Aorta (tissue), 5 donors: Measurements from ENCODE around the gene KIAA1958. TPM values are rescaled to one million over a fixed set of nuclear protein-coding genes. Genes with fewer than 3 reads are reported as not detected.
"Not testable (repeated sequence)": the region's sequence is repeated elsewhere in the genome, so short reads cannot be mapped to it uniquely, and the experiment has no call there.

ENCODE experiments used
- ATAC-seq: fragments of 200-7000 bp; cut with Tn5 transposase; one replicate; pipeline ENCODE4 v1.9.1; 2022; ENCODE audit warnings: moderate library complexity; ENCODE audit not compliant: low FRiP score
- DNase-seq, 2 donors: peaks; one replicate each; pipeline ENCODE4 v3.0.0-alpha.2; 2020
- H3K27ac ChIP-seq, 2 donors: one replicate each; pipeline ENCODE4 v1.5.1; 2013; ENCODE audit warnings: low read length in 2 of 2, mild to moderate bottlenecking in 2 of 2, moderate library complexity in 2 of 2, control low read depth in 1 of 2, inconsistent platforms in 1 of 2, low read depth in 1 of 2
- H3K27me3 ChIP-seq, 2 donors: one replicate each; pipeline ENCODE4 v1.6.1; 2013; ENCODE audit warnings: control low read depth in 1 of 2, low read length in 1 of 2, mild to moderate bottlenecking in 1 of 2, moderate library complexity in 1 of 2; ENCODE audit not compliant: insufficient read depth in 2 of 2, control insufficient read depth in 1 of 2
- H3K36me3 ChIP-seq, 2 donors: one replicate each; pipeline ENCODE4 v1.6.1; 2013; ENCODE audit warnings: control low read depth in 1 of 2, low read length in 1 of 2, mild to moderate bottlenecking in 1 of 2; ENCODE audit not compliant: insufficient read depth in 2 of 2, control insufficient read depth in 1 of 2
- H3K4me1 ChIP-seq, 2 donors: one replicate each; pipeline ENCODE4 v1.6.1; 2013; ENCODE audit warnings: low read length in 2 of 2, control low read depth in 1 of 2, mild to moderate bottlenecking in 1 of 2, moderate library complexity in 1 of 2; ENCODE audit not compliant: insufficient read depth in 2 of 2, control insufficient read depth in 1 of 2
- H3K4me3 ChIP-seq, 2 donors: one replicate each; pipeline ENCODE4 v1.5.1; 2013; ENCODE audit warnings: low read length in 2 of 2, control low read depth in 1 of 2, mild to moderate bottlenecking in 1 of 2
- H3K9me3 ChIP-seq: one replicate; pipeline ENCODE4 v1.6.1; 2013; ENCODE audit warnings: mild to moderate bottlenecking, low read length; ENCODE audit not compliant: control insufficient read depth
- WGBS, 2 donors: extraction: QIAGEN DNeasy Blood & Tissue Kit; methylation state at CpG; one replicate each; pipeline ENCODE4 v1.1.7; 2013; 5-methylcytosine and 5-hydroxymethylcytosine counted together
- intact Hi-C, 2 donors: fragments of 100-400 bp; cut with DNase I; formaldehyde crosslinking; loops; one replicate each; pipeline versions ENCODE4 v1.14.2 to v1.15.0; 2022
- polyA plus RNA-seq, 2 donors: library from polyadenylated mRNA; stranded (reverse); fragments of 200-250 nt; gene quantifications; one replicate each; pipeline ENCODE4 v1.2.3, GENCODE V29; 2013
- total RNA-seq, 2 donors: library from RNA; stranded (reverse); fragmentation: NEBNext Ultra II Directional; extraction: Animal tissue kit (Norgen Biotek cat#: 25700); gene quantifications; one replicate each; pipeline ENCODE4 v1.2.1, GENCODE V29; 2021
- donor health status: healthy with polysubstance abuse.
- donor health status: Bipolar disorder and iron deficiency.
- donor health status: DM: no; HTN: no; CAD: no.
- donor health status: DM: no; HTN: no; CAD: no.
- donor health status: DM: yes; HTN: yes; CAD: no.

The KIAA1958 gene
- total and polyA plus RNA-seq, 4 donors, result 1.0 to 7.9 (median 3.9) TPM

DNA sequence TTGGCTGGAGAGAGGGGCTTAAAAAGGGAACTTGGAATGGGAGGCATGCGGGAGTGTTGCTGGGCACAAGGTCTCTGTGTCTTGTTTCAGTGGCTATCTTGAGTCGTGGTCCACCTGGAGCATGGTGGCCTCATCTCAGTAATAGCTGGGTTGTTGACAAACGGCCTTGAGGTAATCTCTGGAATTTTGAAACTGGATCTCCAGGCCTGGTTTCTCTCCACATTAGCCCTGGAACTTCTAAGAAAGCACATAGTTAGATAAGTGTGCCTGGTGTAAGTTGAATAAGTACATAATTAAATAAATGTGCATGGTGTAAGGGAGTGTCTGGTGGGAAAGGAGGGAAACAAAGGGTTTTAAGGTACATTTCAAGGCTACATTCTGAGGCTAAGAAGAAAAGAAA, 169.0 kb downstream of the KIAA1958 start:
- peaks cover 0 to 1% of the 10 kb centered on the region in 2 donors for H3K36me3 ChIP-seq
- 80 to 82% methylated on average over 3 of the region's 3 CpGs for WGBS, 2 donors
- no peaks in the 10 kb centered on the region for H3K4me1 ChIP-seq
- intact Hi-C loops, result no loop called here
- no peak overlapping the region for H3K27ac ChIP-seq
- no peaks in the 10 kb centered on the region for H3K9me3 ChIP-seq
- no peak for DNase-seq
- H3K27me3 ChIP-seq, result no peaks in the 10 kb centered on the region
- no peak overlapping the region for H3K4me3 ChIP-seq
- no peak for ATAC-seq

DNA sequence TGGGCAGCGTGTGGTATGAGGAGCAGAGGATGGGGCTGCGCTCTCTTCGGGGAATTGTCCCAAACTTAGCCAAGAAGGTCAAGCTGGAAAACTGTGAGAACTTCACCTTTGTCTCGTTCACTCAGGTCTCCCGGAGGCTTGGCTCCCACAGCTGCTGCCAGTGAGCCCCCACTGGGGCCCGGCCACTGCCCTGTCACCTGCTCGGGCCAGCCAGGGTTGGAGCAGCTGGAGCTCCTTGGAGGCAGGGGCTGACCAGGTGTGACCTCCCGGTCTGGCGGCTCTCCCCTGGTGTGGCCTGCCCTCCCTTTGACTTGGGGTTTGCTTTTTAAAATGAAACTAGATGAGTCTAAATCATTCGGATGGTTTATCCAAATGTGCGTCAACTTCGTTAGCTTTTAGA, 173.3 kb downstream of the KIAA1958 start:
- DNase-seq (no peak), ATAC-seq (no peak)
- H3K36me3 ChIP-seq, result no peaks in the 10 kb centered on the region
- H3K27ac ChIP-seq, result no peak overlapping the region
- H3K27me3 ChIP-seq, result no peaks in the 10 kb centered on the region
- H3K9me3 ChIP-seq, result no peaks in the 10 kb centered on the region
- no peak overlapping the region for H3K4me3 ChIP-seq
- intact Hi-C loops, result no loop called here
- WGBS, 2 donors, result 96 to 97% methylated on average over 12 of the region's 12 CpGs
- H3K4me1 ChIP-seq, result no peaks in the 10 kb centered on the region

GRCh38 chr9:112663681-112664080, 177.1 kb downstream of the KIAA1958 start:
- H3K36me3 ChIP-seq, result no peaks in the 10 kb centered on the region
- H3K27me3 ChIP-seq, result no peaks in the 10 kb centered on the region
- ATAC-seq (no peak), DNase-seq (no peak)
- intact Hi-C loops, result no loop called here
- H3K4me1 ChIP-seq, result no peaks in the 10 kb centered on the region
- no peak overlapping the region for H3K4me3 ChIP-seq
- no peaks in the 10 kb centered on the region for H3K9me3 ChIP-seq
- 92 to 97% methylated on average over 5 of the region's 5 CpGs for WGBS, 2 donors
- H3K27ac ChIP-seq, result no peak overlapping the region

DNA sequence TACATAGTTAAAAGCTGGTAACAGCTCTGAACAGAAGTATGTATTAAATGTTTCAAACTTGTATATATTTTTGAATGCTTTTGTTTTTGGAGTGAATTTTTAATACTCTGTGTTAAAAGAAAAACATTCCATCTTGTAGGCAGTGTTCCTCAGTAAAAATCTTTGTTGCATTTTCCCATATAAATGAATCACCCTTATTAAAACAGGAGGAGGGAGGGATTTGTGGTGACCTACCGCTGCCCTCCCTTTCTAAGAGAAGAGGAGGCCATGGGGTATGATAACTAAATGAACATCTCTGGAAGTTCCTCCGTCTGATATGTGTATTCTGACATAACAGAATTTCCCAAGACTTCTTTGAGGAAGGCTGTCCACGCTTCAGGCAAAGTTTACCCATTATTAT, 177.9 kb downstream of the KIAA1958 start:
- H3K4me1 ChIP-seq, result no peaks in the 10 kb centered on the region
- no peak overlapping the region for H3K4me3 ChIP-seq
- no peaks in the 10 kb centered on the region for H3K36me3 ChIP-seq
- no peaks in the 10 kb centered on the region for H3K9me3 ChIP-seq
- no peaks in the 10 kb centered on the region for H3K27me3 ChIP-seq
- 53 to 59% methylated on average over 3 of the region's 3 CpGs for WGBS, 2 donors
- H3K27ac ChIP-seq, result no peak overlapping the region
- ATAC-seq (no peak), DNase-seq (no peak)
- intact Hi-C loops, result no loop called here

GRCh38 chr9:112665347-112665746, 178.7 kb downstream of the KIAA1958 start:
- intact Hi-C loops, result no loop called here
- ATAC-seq, result no peak
- Histone ChIP-seq H3K36me3 (no peaks in the 10 kb centered on the region), H3K4me3 (no peak overlapping the region), H3K27ac (no peak overlapping the region), H3K4me1 (no peaks in the 10 kb centered on the region), H3K27me3 (no peaks in the 10 kb centered on the region), H3K9me3 (no peaks in the 10 kb centered on the region)
- no peak for DNase-seq
- 56 to 60% methylated on average over 4 of the region's 4 CpGs for WGBS, 2 donors

DNA sequence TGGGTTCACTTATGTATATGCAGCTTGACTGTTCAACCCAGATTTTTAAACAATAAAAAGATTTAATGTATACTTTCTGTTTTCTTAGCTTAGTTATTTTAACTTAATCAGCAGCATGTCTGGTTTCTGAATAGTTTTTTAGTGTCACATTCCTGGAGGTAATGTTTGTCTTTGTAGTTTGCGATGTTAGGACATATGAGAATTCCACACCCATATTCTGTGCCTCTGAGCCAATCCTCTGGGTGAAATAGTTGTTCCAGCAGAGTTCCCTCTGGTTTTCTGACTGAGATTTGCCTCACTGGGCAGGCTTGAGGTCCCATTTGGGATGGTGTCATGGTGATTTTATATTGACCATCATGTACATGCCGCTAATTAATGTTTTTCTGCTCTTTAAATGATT, 182.7 kb downstream of the KIAA1958 start:
- ATAC-seq (no peak), DNase-seq (no peak)
- no peaks in the 10 kb centered on the region for H3K27me3 ChIP-seq
- H3K9me3 ChIP-seq, result no peaks in the 10 kb centered on the region
- 86 to 92% methylated on average over 2 of the region's 2 CpGs for WGBS, 2 donors
- no peaks in the 10 kb centered on the region for H3K4me1 ChIP-seq
- no peak overlapping the region for H3K27ac ChIP-seq
- H3K4me3 ChIP-seq, result no peak overlapping the region
- intact Hi-C loops, result no loop called here
- no peaks in the 10 kb centered on the region for H3K36me3 ChIP-seq

- WGBS, 2 donors, result 77 to 78% methylated on average over 7 of the region's 7 CpGs
- no peak overlapping the region for H3K4me3 ChIP-seq
- H3K36me3 ChIP-seq, result no peaks in the 10 kb centered on the region
- no peaks in the 10 kb centered on the region for H3K9me3 ChIP-seq
- ATAC-seq (no peak), DNase-seq (no peak)
- intact Hi-C loops, result no loop called here
- no peaks in the 10 kb centered on the region for H3K4me1 ChIP-seq
- no peak overlapping the region for H3K27ac ChIP-seq
- H3K27me3 ChIP-seq, result no peaks in the 10 kb centered on the region
Observed at GRCh38 chr9:112670991-112671625, 184.5 kb downstream of the KIAA1958 start.

- H3K36me3 ChIP-seq, DNase-seq, H3K4me1 ChIP-seq, intact Hi-C loops, H3K9me3 ChIP-seq, ATAC-seq, H3K27ac ChIP-seq, H3K4me3 ChIP-seq, H3K27me3 ChIP-seq: not testable (repeated sequence)
- WGBS, 2 donors, result 91 to 92% methylated on average over 4 of the region's 4 CpGs
Observed at GRCh38 chr9:112673221-112673620, 186.6 kb downstream of the KIAA1958 start.

- no peaks in the 10 kb centered on the region for H3K4me1 ChIP-seq
Observed at GRCh38 chr9:112677040-112677439, 190.4 kb downstream of the KIAA1958 start.

More at GRCh38 chr9:112677040-112677439, 190.4 kb downstream of the KIAA1958 start:
- Histone ChIP-seq H3K27ac (no peak overlapping the region), H3K27me3 (no peaks in the 10 kb centered on the region), H3K36me3 (no peaks in the 10 kb centered on the region), H3K9me3 (no peaks in the 10 kb centered on the region), H3K4me3 (no peak overlapping the region)
- no peak for DNase-seq
- no peak for ATAC-seq
- intact Hi-C loops, result no loop called here
